A549 (cell line): ENCODE data around the gene CAMTA1.

Experiments
- FOSL2 ChIP-seq, 2 experiments: fragments of 450-650 bp in 1 of 2; fragments of >200 bp in 1 of 2; sonication (Bioruptor Twin) in 1 of 2; formaldehyde crosslinking; IDR thresholded peaks; 2 replicates each; pipeline versions ENCODE4 v1.5.0 to v1.6.1; 2016 to 2020; ENCODE audit warnings: mild to moderate bottlenecking in 1 of 2, moderate library complexity in 1 of 2
- HDAC2 ChIP-seq: fragments of 200-600 bp; sonication (generic); IDR thresholded peaks from 2 replicates; pipeline ENCODE4 v1.6.1; 2016
- TF ChIP-seq, protein P1 (sequence below): fragments of >200 bp; sonication (Bioruptor Twin); formaldehyde crosslinking; IDR thresholded peaks from 3 replicates; pipeline ENCODE4 v1.5.1; 2016

DNA sequence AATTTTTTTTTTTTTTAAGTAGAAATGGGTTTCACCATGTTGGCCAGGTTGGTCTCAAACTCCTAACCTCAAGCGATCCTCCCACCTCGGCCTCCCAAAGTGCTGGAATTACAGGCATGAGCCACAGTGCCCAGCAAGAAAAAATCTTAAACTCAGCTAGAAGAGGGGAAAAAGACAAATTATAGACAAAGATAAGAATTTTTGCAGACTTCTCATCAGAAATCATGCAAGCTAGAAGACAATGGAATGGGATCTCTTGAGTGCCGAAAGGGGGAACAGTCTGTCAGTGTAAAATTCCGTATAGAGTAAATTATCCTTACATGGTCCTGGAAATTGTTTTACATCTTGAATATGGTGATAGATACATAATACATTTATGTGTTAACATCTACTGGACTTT is 294.4 kb downstream of the CAMTA1 start:
- TF ChIP-seq, protein P1, sequence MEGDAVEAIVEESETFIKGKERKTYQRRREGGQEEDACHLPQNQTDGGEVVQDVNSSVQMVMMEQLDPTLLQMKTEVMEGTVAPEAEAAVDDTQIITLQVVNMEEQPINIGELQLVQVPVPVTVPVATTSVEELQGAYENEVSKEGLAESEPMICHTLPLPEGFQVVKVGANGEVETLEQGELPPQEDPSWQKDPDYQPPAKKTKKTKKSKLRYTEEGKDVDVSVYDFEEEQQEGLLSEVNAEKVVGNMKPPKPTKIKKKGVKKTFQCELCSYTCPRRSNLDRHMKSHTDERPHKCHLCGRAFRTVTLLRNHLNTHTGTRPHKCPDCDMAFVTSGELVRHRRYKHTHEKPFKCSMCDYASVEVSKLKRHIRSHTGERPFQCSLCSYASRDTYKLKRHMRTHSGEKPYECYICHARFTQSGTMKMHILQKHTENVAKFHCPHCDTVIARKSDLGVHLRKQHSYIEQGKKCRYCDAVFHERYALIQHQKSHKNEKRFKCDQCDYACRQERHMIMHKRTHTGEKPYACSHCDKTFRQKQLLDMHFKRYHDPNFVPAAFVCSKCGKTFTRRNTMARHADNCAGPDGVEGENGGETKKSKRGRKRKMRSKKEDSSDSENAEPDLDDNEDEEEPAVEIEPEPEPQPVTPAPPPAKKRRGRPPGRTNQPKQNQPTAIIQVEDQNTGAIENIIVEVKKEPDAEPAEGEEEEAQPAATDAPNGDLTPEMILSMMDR = no peak
- TF ChIP-seq HDAC2 (no peak), FOSL2 (IDR thresholded peaks at IDR 0.05) (no peak), FOSL2 (CRISPR knock-in tag; IDR thresholded peaks at IDR 0.05) (no peak)
